GM18951 (cell line): ENCODE results near the gene RAC3.
A peak's percentile ranks its signal among the peaks of the same experiment; 100 is the strongest.

Source experiments
- POLR2A ChIP-seq: IDR thresholded peaks from 4 replicates; pipeline ENCODE4 v1.6.1; 2011; ENCODE audit warnings: mild to moderate bottlenecking; ENCODE audit not compliant: insufficient read length, insufficient read depth; ENCODE audit errors: extremely low read depth
- in situ Hi-C: fragments of 300-500 bp; cut with MboI; formaldehyde crosslinking; loops from one replicate; pipeline ENCODE4 v1.12.0; 2022; ENCODE audit warnings: low sequenced_read_pairs, mixed read lengths, inconsistent platforms; ENCODE audit not compliant: unreplicated experiment

Gene RAC3

GRCh38 chr17:82050761-82051641, 19.5 kb downstream of the RAC3 start:
- in situ Hi-C loops = no loop called here
- TF ChIP-seq POLR2A = no peak

GRCh38 chr17:82051776-82052637, 20.5 kb downstream of the RAC3 start, which contains the start of the genes GPS1 and RFNG:
Gene GPS1, plus strand, starts transcription at chr17:82051898. Its CDS starts 34 bp downstream, at chr17:82051932.
Gene RFNG, minus strand, starts transcription at chr17:82051811. Its CDS starts 45 bp downstream, at chr17:82051766.
- TF ChIP-seq POLR2A = peak; percentile 69
- in situ Hi-C loops = no loop called here

- TF ChIP-seq POLR2A = no peak
- in situ Hi-C loops = no loop called here
Measured at GRCh38 chr17:82052638-82053059, 21.2 kb downstream of the RAC3 start.

GRCh38 chr17:82053130-82053529, 21.7 kb downstream of the RAC3 start:
- in situ Hi-C loops = no loop called here
- no peak for TF ChIP-seq POLR2A

- no peak for TF ChIP-seq POLR2A
- in situ Hi-C loops = no loop called here
Measured at GRCh38 chr17:82053556-82054263, 22.2 kb downstream of the RAC3 start.

- in situ Hi-C loops = no loop called here
- TF ChIP-seq POLR2A = no peak
Measured at GRCh38 chr17:82054351-82055022, 23.0 kb downstream of the RAC3 start.

GRCh38 chr17:82055023-82055964, 23.8 kb downstream of the RAC3 start:
- no peak for TF ChIP-seq POLR2A
- in situ Hi-C loops = no loop called here

GRCh38 chr17:82055965-82056728, 24.7 kb downstream of the RAC3 start:
- no peak for TF ChIP-seq POLR2A
- in situ Hi-C loops = no loop called here

- in situ Hi-C loops = no loop called here
- no peak for TF ChIP-seq POLR2A
Measured at GRCh38 chr17:82056729-82057621, 25.5 kb downstream of the RAC3 start.

- TF ChIP-seq POLR2A = no peak
- in situ Hi-C loops = no loop called here
Measured at GRCh38 chr17:82058230-82058854, 26.9 kb downstream of the RAC3 start.

GRCh38 chr17:82058855-82059249, 27.4 kb downstream of the RAC3 start:
- TF ChIP-seq POLR2A = no peak
- in situ Hi-C loops = no loop called here
